ENCODE results near the gene WDR46.

WDR46 gene, protein sequence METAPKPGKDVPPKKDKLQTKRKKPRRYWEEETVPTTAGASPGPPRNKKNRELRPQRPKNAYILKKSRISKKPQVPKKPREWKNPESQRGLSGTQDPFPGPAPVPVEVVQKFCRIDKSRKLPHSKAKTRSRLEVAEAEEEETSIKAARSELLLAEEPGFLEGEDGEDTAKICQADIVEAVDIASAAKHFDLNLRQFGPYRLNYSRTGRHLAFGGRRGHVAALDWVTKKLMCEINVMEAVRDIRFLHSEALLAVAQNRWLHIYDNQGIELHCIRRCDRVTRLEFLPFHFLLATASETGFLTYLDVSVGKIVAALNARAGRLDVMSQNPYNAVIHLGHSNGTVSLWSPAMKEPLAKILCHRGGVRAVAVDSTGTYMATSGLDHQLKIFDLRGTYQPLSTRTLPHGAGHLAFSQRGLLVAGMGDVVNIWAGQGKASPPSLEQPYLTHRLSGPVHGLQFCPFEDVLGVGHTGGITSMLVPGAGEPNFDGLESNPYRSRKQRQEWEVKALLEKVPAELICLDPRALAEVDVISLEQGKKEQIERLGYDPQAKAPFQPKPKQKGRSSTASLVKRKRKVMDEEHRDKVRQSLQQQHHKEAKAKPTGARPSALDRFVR

DNA sequence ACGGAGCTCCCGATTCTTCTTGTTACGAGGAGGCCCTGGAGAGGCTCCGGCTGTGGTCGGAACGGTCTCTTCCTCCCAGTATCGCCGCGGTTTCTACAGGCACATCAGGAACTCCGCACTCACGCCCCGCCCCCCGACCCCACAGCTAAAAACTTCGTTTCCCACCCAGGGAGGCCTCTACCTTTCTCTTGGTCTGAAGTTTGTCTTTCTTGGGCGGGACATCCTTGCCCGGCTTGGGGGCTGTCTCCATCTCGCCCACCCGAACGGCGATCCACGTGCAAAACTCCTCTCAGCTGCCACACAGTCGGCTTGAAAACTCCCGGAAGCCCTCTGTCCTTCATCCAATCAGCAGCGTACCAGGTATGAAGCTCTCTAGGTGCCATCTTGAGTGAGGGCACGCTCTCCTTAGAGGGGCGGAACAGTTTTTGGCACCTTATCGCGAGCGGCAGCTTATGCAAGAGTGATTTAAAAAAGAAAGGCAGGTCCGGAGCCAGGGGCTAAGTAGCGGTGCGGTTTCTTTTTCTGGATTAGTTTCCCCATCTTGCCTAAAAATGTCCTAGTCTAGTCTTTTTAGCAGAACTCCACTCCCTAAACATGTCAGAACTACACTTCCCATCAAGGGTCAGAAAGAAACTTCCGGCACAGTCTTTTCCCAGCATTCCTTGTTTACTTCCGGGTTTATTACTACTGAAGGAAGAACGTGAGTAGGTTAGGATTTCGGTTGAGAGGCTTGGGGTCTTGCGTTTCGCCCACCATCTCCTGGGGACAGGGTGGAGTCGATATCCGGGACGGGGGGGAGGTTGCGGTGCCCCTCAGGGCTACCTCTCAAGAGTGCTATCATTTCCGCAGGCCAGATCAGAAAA, at the start of gene WDR46, which contains the start of gene PFDN6:
TSS of gene WDR46 (minus strand) at position 319 of the 863 bp plus-strand sequence. CDS start at position 250, 69 bp downstream.
TSS of gene PFDN6 (plus strand) at position 681 of the 863 bp plus-strand sequence. CDS start 256 bp downstream, outside the sequence.
- in situ Hi-C loops (cut with MboI; ENCODE audit: low pct_unique_long_range_greater_than_20kb, low sequenced_read_pairs) = no loop called here

GRCh38 chr6:33336495-33336894, 47.5 kb upstream of the WDR46 start:
- DNase-seq = no peak
- in situ Hi-C loops (cut with MboI; ENCODE audit: low pct_unique_long_range_greater_than_20kb, low sequenced_read_pairs) = no loop called here

More for the DNA sequence above, at the start of gene WDR46, which contains the start of gene PFDN6:
- peak; percentile 96 for DNase-seq

DNA sequence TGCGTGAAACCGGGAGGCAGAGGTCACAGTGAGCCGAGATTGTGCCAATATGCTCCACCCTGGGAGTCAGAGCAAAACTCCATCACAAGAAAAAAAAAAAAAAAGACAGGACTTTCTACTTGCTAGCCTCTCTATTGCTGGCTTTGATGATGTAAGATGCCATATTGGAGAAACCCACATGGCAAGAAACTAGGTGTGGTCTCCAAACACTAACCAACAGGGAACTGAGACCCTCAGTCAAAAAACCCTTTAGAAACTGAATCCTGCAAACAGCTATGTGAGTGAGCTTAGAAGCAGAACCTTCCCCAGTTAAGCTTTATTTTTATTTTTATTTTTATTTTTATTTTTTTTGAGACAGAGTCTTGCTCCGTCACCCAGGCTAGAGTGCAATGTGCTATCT, 46.9 kb upstream of the WDR46 start:
- in situ Hi-C loops (cut with MboI; ENCODE audit: low pct_unique_long_range_greater_than_20kb, low sequenced_read_pairs) = no loop called here
- DNase-seq = no peak

GRCh38 chr6:33333666-33334065, 44.6 kb upstream of the WDR46 start:
- in situ Hi-C loops (cut with MboI; ENCODE audit: low pct_unique_long_range_greater_than_20kb, low sequenced_read_pairs) = no loop called here
- DNase-seq = no peak

DNA sequence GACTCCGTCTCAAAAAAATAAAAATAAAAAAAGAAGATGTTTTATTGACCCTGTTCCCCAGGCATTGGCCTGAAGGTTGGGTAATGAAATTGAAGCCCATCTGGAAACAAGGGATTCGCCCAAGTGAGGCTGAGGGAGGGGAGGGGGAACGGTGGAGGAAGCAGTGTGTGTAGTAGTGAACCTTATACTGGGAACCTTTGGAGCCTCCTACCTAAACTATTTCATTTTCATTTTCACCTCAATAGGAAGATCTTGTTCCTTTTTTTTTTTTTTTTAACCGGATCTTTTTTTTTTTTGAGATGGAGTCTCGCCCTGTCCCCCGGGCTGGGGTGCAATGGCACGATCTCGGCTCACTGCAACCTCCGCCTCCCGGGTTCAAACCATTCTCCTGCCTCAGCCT, 41.7 kb upstream of the WDR46 start:
- in situ Hi-C loops (cut with MboI; ENCODE audit: low pct_unique_long_range_greater_than_20kb, low sequenced_read_pairs) = no loop called here

GRCh38 chr6:33329058-33329457, 40.0 kb upstream of the WDR46 start:
- no peak for DNase-seq
- in situ Hi-C loops (cut with MboI; ENCODE audit: low pct_unique_long_range_greater_than_20kb, low sequenced_read_pairs) = no loop called here

More for the DNA sequence above, 41.7 kb upstream of the WDR46 start:
- no peak for DNase-seq

DNA sequence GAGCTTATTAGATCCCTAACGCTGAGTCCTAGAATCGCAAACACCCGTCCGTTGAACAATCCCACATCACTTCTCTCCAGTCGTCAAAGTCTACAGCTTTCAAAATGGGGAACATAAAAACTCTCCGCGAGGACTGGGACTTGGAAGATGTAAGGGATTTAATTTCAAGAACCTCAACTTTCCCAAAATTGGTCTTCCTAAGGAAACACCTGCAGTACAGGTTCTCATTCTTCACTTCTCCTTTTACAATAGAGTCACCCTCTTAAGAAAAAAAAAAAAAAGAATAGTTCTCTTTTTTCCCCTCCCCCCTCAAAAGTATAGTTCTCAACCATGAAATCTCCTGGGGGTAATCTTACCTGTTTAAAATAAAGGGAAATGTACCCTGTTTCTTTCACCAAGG, 35.1 kb upstream of the WDR46 start:
- in situ Hi-C loops (cut with MboI; ENCODE audit: low pct_unique_long_range_greater_than_20kb, low sequenced_read_pairs) = no loop called here
- peak; percentile 64 for DNase-seq

DNA sequence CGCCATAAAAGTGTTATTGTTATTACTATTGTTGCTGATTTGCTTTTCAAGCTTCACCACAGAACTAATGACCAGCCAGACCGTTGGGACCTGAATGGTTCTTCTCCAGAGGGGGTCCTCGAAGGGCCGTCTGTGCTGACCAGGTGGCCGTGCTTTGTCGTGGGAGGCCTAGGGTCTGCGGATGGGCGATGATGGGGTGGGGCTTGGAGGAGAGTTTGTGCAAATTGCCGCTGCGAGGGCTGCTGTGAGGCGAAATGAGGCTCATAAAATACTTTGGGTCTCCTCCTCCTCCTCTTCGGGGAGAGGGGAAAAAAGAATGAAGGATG, 34.5 kb upstream of the WDR46 start:
- DNase-seq = peak; percentile 27
- in situ Hi-C loops (cut with MboI; ENCODE audit: low pct_unique_long_range_greater_than_20kb, low sequenced_read_pairs) = no loop called here

DNA sequence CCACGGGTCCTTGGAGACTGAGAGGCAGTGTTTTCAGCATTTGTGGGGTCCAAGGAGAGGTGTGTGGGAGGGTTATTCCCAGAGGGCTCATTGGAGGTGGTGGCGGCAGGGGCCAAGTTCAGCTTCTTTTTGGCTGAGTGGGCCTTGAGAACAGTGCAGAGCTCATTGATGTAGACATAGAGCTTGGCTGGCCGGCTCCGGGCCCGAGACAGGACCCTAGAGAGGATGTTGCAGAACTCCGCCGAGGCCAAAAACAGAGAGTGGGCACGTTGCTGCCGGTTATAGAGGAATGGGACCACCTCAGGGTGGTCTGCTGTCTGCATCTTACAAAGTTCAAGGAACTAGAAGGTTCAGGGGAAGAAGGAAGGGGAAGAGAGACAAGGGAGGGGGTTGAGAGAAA, 32.2 kb upstream of the WDR46 start:
- in situ Hi-C loops (cut with MboI; ENCODE audit: low pct_unique_long_range_greater_than_20kb, low sequenced_read_pairs) = no loop called here
- DNase-seq = no peak

GRCh38 chr6:33320315-33321181, 31.5 kb upstream of the WDR46 start:
- in situ Hi-C loops (cut with MboI; ENCODE audit: low pct_unique_long_range_greater_than_20kb, low sequenced_read_pairs) = no loop called here
- no peak for DNase-seq

DNA sequence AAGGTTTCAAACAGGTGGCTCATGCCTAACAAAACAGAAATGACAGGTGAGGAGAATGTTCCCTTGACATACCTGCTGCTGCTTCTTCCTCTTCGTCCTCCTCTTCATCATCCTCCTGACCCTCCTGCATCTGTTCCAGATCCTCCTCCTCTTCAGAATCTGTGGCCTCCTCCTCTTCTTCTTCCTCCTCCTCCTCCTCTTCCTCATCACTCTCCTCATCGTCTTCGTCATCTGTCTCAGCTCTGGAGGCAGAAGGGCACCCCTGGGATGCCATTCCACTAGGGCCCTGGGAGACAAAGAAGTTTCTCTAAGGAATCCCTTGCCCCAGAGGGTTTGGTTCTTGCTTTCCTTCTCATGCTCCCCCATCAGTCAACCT, 30.9 kb upstream of the WDR46 start:
- no peak for DNase-seq
- in situ Hi-C loops (cut with MboI; ENCODE audit: low pct_unique_long_range_greater_than_20kb, low sequenced_read_pairs) = no loop called here

- in situ Hi-C loops (cut with MboI; ENCODE audit: low pct_unique_long_range_greater_than_20kb, low sequenced_read_pairs) = no loop called here
- no peak for DNase-seq
These were observed 29.5 kb upstream of the WDR46 start for GRCh38 chr6:33318426-33319073.

- in situ Hi-C loops (cut with MboI; ENCODE audit: low pct_unique_long_range_greater_than_20kb, low sequenced_read_pairs) = no loop called here
These were observed 28.8 kb upstream of the WDR46 start, which contains the start of gene ZBTB22 for GRCh38 chr6:33317669-33318425. Gene ZBTB22 (minus strand): TSS chr6:33317744. CDS start chr6:33316916, 828 bp downstream.

DNA sequence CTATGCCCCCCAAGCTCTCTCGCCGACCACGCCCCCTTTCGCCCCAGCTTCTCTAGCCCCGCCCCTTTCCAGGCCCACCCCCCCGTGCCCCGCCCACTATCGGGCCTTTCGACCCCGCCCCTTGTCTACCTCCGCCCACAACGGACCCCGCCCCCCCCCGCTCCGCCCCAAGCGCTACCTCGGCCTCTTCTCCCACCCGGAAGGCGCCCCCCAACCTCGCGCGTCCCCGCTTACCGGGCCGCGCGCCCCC, 28.3 kb upstream of the WDR46 start:
- no peak for DNase-seq
- in situ Hi-C loops (cut with MboI; ENCODE audit: low pct_unique_long_range_greater_than_20kb, low sequenced_read_pairs) = no loop called here

More at GRCh38 chr6:33317669-33318425, 28.8 kb upstream of the WDR46 start, which contains the start of gene ZBTB22:
- peak; percentile 97 for DNase-seq

- DNase-seq = no peak
- in situ Hi-C loops (cut with MboI; ENCODE audit: low pct_unique_long_range_greater_than_20kb, low sequenced_read_pairs) = no loop called here
These were observed 27.8 kb upstream of the WDR46 start for GRCh38 chr6:33316603-33317418.

- in situ Hi-C loops (cut with MboI; ENCODE audit: low pct_unique_long_range_greater_than_20kb, low sequenced_read_pairs) = no loop called here
These were observed 27.0 kb upstream of the WDR46 start for GRCh38 chr6:33315793-33316602.

More at GRCh38 chr6:33315793-33316602, 27.0 kb upstream of the WDR46 start:
- DNase-seq = no peak
